Neural crest cell (in vitro differentiated cells): Measurements from ENCODE around the gene WWTR1. TPM values are rescaled to one million over a fixed set of nuclear protein-coding genes. Genes with fewer than 3 reads are reported as not detected.
A peak's percentile ranks its signal among the peaks of the same experiment; 100 is the strongest.

Experiments used
- DNase-seq: peaks from one replicate; pipeline ENCODE4 v3.0.0; 2021; ENCODE audit warnings: low read depth, mixed read lengths, low spot score
- H3K27ac Mint-ChIP-seq: one replicate; pipeline ENCODE4 v1.8.0; 2021; ENCODE audit warnings: mild to moderate bottlenecking, mixed read lengths; ENCODE audit not compliant: unreplicated experiment
- H3K27me3 Mint-ChIP-seq: 2 replicates; pipeline ENCODE4 v1.8.0; 2021; ENCODE audit warnings: low read depth, mild to moderate bottlenecking, mixed read lengths
- H3K36me3 Mint-ChIP-seq: 2 replicates; pipeline ENCODE4 v1.8.0; 2021; ENCODE audit warnings: low read depth, mild to moderate bottlenecking, mixed read lengths
- H3K4me1 Mint-ChIP-seq: 2 replicates; pipeline ENCODE4 v1.8.0; 2021; ENCODE audit warnings: mixed read lengths
- H3K4me3 Mint-ChIP-seq: one replicate; pipeline ENCODE4 v1.8.0; 2021; ENCODE audit warnings: mild to moderate bottlenecking, mixed read lengths
- H3K9me3 Mint-ChIP-seq: 2 replicates; pipeline ENCODE4 v1.8.0; 2021; ENCODE audit warnings: mixed read lengths
- total RNA-seq: library from RNA; stranded (reverse); gene quantifications from 2 replicates; pipeline ENCODE4 v1.2.1, GENCODE V29; 2021
- TF ChIP-seq, protein P1 (sequence below): fragments of 200-600 bp; sonication (generic); conservative IDR thresholded peaks from 2 replicates; pipeline ENCODE4 v1.5.0; 2021; ENCODE audit warnings: antibody characterized with exemption, mild to moderate bottlenecking

Gene WWTR1
- total RNA-seq, 1 donor from 2014 or later, result 35.6 TPM

DNA sequence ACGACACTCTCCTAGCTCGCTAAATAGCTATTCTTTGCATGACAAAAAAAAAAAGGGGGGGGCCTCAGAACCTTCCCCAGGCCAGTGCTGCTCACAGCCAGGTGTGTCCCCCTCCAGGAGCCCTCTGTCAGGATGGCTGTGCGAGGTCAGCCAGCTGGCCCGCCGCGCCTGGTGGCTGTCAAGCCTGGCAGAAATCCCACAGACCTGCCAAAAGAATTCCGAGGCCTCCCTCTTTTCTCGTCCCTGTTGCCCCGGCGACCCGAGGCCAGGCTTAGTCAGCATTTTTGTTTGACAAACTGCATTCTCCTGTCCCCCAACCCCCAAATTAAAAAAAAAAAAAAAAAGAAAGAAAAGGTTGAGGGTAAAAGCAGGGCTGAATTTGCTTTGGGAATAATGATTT is 121.4 kb downstream of the WWTR1 start:
- peaks cover 91% of the 10 kb centered on the region for H3K4me1 Mint-ChIP-seq
- H3K4me3 Mint-ChIP-seq, result peak overlapping the region; percentile 56
- TF ChIP-seq, protein P1, sequence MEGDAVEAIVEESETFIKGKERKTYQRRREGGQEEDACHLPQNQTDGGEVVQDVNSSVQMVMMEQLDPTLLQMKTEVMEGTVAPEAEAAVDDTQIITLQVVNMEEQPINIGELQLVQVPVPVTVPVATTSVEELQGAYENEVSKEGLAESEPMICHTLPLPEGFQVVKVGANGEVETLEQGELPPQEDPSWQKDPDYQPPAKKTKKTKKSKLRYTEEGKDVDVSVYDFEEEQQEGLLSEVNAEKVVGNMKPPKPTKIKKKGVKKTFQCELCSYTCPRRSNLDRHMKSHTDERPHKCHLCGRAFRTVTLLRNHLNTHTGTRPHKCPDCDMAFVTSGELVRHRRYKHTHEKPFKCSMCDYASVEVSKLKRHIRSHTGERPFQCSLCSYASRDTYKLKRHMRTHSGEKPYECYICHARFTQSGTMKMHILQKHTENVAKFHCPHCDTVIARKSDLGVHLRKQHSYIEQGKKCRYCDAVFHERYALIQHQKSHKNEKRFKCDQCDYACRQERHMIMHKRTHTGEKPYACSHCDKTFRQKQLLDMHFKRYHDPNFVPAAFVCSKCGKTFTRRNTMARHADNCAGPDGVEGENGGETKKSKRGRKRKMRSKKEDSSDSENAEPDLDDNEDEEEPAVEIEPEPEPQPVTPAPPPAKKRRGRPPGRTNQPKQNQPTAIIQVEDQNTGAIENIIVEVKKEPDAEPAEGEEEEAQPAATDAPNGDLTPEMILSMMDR, result no peak

DNA sequence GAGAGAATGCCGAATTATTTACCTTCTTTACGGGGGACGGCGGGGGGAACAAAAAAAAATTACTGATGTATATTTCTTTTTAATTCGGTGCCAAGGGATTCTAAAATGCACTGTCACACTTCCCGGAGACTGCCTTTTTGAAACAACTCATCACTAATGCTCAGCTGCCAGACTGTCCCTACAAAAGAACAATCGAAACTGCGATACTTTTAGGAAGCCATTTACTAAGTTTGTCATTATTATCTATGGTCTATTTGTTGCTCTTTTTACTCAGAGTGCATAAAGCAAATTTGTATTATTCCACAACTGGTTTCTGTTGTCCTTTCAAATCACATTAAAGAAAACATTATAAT is 122.5 kb downstream of the WWTR1 start:
- Mint-ChIP-seq H3K9me3 (no peaks in the 10 kb centered on the region), H3K27ac (no peak overlapping the region), H3K4me1 (peaks cover 87% of the 10 kb centered on the region), H3K27me3 (no peaks in the 10 kb centered on the region), H3K4me3 (peak overlapping the region; percentile 2), H3K36me3 (no peaks in the 10 kb centered on the region)
- TF ChIP-seq, protein P1, result no peak
- DNase-seq, result no peak

More for the DNA sequence above, 121.4 kb downstream of the WWTR1 start:
- H3K27ac Mint-ChIP-seq, result peak overlapping the region; percentile 85
- DNase-seq, result no peak
- no peaks in the 10 kb centered on the region for H3K27me3 Mint-ChIP-seq
- H3K36me3 Mint-ChIP-seq, result no peaks in the 10 kb centered on the region
- no peaks in the 10 kb centered on the region for H3K9me3 Mint-ChIP-seq

DNA sequence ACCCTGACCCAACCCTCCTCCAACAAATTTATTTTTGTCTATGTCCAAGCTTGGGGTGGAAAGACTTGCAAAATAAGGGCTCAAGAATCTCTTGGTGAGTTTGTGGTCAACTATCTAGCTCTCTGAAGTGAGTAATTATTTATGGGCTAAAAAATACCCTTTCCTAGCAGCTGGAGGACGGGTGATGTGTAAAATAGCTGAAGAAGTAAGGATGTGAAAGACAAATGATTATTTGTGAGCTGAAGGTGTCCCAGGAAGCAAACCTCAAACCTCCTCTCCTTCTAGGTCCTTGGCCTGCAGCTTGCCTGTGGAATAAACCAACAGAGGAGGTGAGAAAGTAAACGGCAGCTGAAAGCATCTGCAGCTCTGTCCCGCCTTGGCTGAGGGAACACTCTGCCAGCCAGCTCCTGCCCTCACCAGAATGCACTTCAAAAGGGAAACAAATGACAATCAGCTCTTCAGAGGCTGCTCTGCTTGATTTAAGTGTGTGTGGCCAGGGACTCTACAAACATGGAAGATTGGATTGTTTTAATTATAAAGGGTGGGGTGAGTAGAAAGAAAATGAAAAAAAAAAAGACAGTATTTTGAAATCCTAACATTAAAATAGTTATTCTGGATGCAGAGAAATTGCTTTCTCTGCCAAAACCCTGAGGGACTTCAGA is 123.0 kb downstream of the WWTR1 start:
- H3K4me1 Mint-ChIP-seq, result peaks cover 82% of the 10 kb centered on the region
- no peaks in the 10 kb centered on the region for H3K27me3 Mint-ChIP-seq
- peak overlapping the region; percentile 68 for H3K27ac Mint-ChIP-seq

DNA sequence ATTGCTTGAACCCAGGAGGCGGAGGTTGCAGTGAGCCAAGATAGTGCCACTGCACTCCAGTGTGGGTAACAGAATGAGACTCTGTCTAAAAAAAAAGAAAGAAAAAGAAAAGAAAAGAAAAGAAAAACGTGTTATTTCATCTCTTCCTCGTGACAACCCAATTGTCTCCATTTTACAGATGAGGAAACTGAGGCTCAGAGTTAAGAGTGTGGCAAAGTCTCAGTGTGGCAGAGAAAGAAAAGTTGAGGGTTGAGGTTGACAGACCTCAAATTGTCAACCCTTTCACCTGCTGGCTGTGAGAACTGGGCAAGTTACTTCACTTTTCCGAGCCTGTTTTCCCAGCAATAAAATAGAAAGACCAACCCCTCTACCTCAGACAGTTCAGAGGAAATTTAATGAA is 123.7 kb downstream of the WWTR1 start:
- no peaks in the 10 kb centered on the region for H3K9me3 Mint-ChIP-seq
- TF ChIP-seq, protein P1, result no peak
- no peaks in the 10 kb centered on the region for H3K27me3 Mint-ChIP-seq
- DNase-seq, result no peak
- peaks cover 75% of the 10 kb centered on the region for H3K4me1 Mint-ChIP-seq
- H3K4me3 Mint-ChIP-seq, result no peak overlapping the region
- H3K36me3 Mint-ChIP-seq, result no peaks in the 10 kb centered on the region
- no peak overlapping the region for H3K27ac Mint-ChIP-seq

More for the DNA sequence above, 123.0 kb downstream of the WWTR1 start:
- TF ChIP-seq, protein P1, result no peak
- Mint-ChIP-seq H3K4me3 (peak overlapping the region; percentile 2), H3K36me3 (no peaks in the 10 kb centered on the region), H3K9me3 (no peaks in the 10 kb centered on the region)
- DNase-seq, result no peak

DNA sequence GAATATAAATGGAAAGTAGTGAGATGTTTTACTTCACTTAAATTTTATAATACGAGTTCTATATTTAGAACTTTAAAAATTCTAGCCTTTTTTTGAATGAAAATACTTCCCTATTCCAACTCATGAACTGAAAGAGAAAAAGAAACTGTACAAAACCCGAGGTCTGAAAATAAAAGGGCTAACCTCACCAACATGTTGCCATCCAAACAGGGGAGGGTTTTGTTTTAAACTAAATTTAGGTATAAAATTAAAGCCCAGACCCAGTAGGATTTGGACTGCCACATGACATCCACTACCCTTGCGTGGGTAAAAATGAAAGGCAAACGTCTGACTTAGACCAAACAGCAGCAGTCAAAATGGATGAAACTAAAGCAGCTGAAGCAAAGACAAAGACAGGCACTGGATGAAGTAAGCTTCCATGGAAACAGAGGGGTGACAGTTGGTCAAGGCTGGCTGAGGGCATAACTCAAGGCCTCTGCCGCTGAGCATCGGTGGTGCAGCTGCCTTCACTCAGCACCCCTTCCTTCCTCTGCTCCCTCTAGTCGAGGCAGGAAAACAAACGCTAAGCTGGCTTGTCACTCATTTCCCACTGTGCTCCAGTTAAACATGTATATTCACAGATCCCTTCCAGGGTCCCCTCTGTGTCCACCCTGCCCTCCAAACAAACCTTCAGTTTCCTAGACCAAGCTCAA is 125.2 kb downstream of the WWTR1 start:
- Mint-ChIP-seq H3K27ac (peak overlapping the region; percentile 75), H3K9me3 (no peaks in the 10 kb centered on the region), H3K27me3 (no peaks in the 10 kb centered on the region), H3K4me3 (no peak overlapping the region), H3K4me1 (peaks cover 74% of the 10 kb centered on the region), H3K36me3 (no peaks in the 10 kb centered on the region)
- TF ChIP-seq, protein P1, result no peak
- no peak for DNase-seq
